Mesodermal cell (in vitro differentiated cells): Measurements from ENCODE around the gene ENPP3.

Experiments used
- H3K27ac ChIP-seq: 2 replicates; pipeline ENCODE4 v1.7.0; 2013; ENCODE audit warnings: mild to moderate bottlenecking, low read depth, low read length, moderate library complexity; ENCODE audit not compliant: severe bottlenecking
- H3K36me3 ChIP-seq: 2 replicates; pipeline ENCODE4 v1.7.1; 2013; ENCODE audit warnings: mild to moderate bottlenecking, low read length, moderate library complexity; ENCODE audit not compliant: control insufficient read depth, insufficient read depth
- H3K4me1 ChIP-seq: one replicate; pipeline ENCODE4 v1.7.1; 2013; ENCODE audit warnings: mild to moderate bottlenecking, low read length; ENCODE audit not compliant: insufficient read depth, control insufficient read depth, poor library complexity, severe bottlenecking
- H3K4me3 ChIP-seq: 2 replicates; pipeline ENCODE4 v1.7.0; 2013; ENCODE audit warnings: low read length, control low read depth, mild to moderate bottlenecking; ENCODE audit not compliant: insufficient read depth, poor library complexity, severe bottlenecking; ENCODE audit errors: extremely low read depth
- H3K9me3 ChIP-seq: 2 replicates; pipeline ENCODE4 v1.7.1; 2013; ENCODE audit warnings: mild to moderate bottlenecking, low read length, moderate library complexity; ENCODE audit not compliant: control insufficient read depth
- WGBS, 2 experiments: methylation state at CpG; one replicate each; pipeline ENCODE4 v1.1.5; 2013; ENCODE audit warnings: missing lambda C conversion rate in 2 of 2; ENCODE audit not compliant: insufficient coverage in 2 of 2; 5-methylcytosine and 5-hydroxymethylcytosine counted together

The ENPP3 gene

DNA sequence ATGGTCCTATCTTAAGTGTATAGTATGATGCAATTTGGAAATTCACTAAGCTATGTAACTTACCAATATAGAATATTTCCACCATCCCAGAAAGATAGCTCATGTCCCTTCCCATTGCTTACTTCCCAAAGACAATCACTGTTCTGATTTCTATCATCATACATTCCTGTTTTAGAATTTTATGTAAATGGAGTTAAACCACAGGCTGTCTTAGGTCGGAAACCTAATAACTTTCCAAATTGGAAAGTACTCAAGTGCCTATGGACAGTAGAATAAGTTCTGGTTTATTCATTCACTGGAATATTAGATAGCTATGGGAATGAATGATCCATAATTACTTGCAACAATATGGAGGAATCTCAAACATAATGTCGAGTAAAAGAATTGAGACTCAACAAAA lies 20.1 kb downstream of the ENPP3 start:
- Histone ChIP-seq H3K4me3 (no peak overlapping the region), H3K36me3 (no peaks in the 10 kb centered on the region), H3K9me3 (no peaks in the 10 kb centered on the region), H3K4me1 (no peaks in the 10 kb centered on the region), H3K27ac (no peak overlapping the region)
- WGBS, 2 experiments = no CpG with 5 or more reads among the region's 2 CpGs

DNA sequence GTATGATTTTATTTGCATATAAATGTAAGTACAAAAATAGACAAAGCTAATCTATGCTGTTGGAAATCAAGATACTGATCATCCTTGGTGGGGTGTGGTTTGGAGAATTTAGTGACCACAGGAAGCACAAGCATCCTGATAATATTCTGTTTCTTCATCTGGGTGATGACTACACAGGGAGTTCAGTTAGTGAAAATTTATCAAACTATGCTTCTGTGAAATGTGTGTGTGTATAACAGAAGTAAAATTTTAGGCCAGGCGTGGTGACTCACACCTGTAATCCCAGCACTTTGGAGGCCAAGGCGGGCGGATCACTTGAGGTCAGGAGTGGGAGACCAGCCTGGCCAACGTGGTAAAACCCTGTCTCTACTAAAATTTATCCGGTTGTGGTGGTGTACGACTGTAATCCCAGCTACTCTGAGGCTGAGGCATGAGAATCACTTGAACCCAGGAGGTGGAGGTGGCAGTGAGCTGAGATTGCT lies 20.6 kb downstream of the ENPP3 start:
- H3K4me3 ChIP-seq = no peak overlapping the region
- no peak overlapping the region for H3K27ac ChIP-seq
- no peaks in the 10 kb centered on the region for H3K4me1 ChIP-seq
- H3K36me3 ChIP-seq = no peaks in the 10 kb centered on the region
- 83 to 90% methylated on average over 4 to 6 of the region's 6 CpGs for WGBS, 2 experiments
- H3K9me3 ChIP-seq = no peaks in the 10 kb centered on the region

DNA sequence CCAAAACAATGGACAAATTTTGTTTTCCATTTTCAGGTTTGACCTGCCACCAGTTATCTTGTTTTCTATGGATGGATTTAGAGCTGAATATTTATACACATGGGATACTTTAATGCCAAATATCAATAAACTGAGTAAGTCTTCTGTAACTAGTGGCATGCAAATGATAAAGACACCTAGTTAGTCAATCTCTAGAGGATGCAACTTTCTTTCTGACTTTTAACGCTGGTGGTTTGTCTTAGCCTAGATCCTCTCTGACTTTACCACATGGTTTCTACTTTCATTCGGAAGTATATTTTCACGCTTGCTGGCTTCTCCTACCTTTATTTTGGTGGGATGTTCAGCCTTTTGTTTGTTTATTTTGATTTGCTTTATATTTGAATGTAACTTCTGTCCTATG lies 21.2 kb downstream of the ENPP3 start:
- Histone ChIP-seq H3K27ac (no peak overlapping the region), H3K36me3 (no peaks in the 10 kb centered on the region), H3K4me1 (no peaks in the 10 kb centered on the region), H3K4me3 (no peak overlapping the region), H3K9me3 (no peaks in the 10 kb centered on the region)
- WGBS, 2 experiments = 100% methylated on average over 1 of the region's 3 CpGs; no CpG with 5 or more reads in 1 of the 2 experiments

- Histone ChIP-seq H3K4me1 (no peaks in the 10 kb centered on the region), H3K27ac (no peak overlapping the region), H3K4me3 (no peak overlapping the region), H3K36me3 (no peaks in the 10 kb centered on the region), H3K9me3 (no peaks in the 10 kb centered on the region)
- WGBS, 2 experiments = 58 to 75% methylated on average over 1 of the region's 1 CpG
Measured at GRCh38 chr6:131660195-131660594, 23.1 kb downstream of the ENPP3 start.

- WGBS, 2 experiments = no CpG with 5 or more reads among the region's 2 CpGs
- Histone ChIP-seq H3K9me3 (no peaks in the 10 kb centered on the region), H3K4me3 (no peak overlapping the region), H3K27ac (no peak overlapping the region), H3K4me1 (no peaks in the 10 kb centered on the region), H3K36me3 (no peaks in the 10 kb centered on the region)
Measured at GRCh38 chr6:131663578-131664165, 26.6 kb downstream of the ENPP3 start.

GRCh38 chr6:131669891-131670290 lies 32.8 kb downstream of the ENPP3 start:
- Histone ChIP-seq H3K9me3 (no peaks in the 10 kb centered on the region), H3K4me3 (no peak overlapping the region), H3K36me3 (no peaks in the 10 kb centered on the region), H3K4me1 (no peaks in the 10 kb centered on the region), H3K27ac (no peak overlapping the region)
- WGBS, 2 experiments = 71 to 89% methylated on average over 1 of the region's 1 CpG

GRCh38 chr6:131673184-131673583 lies 36.1 kb downstream of the ENPP3 start:
- Histone ChIP-seq H3K9me3 (no peaks in the 10 kb centered on the region), H3K27ac (no peak overlapping the region), H3K36me3 (no peaks in the 10 kb centered on the region), H3K4me3 (no peak overlapping the region), H3K4me1 (no peaks in the 10 kb centered on the region)
- 80% methylated on average over 1 of the region's 2 CpGs; no CpG with 5 or more reads in 1 of the 2 experiments for WGBS, 2 experiments

- H3K36me3 ChIP-seq = no peaks in the 10 kb centered on the region
- 53 to 61% methylated on average over 4 to 5 of the region's 5 CpGs for WGBS, 2 experiments
- no peaks in the 10 kb centered on the region for H3K4me1 ChIP-seq
- H3K4me3 ChIP-seq = no peak overlapping the region
- H3K27ac ChIP-seq = no peak overlapping the region
- no peaks in the 10 kb centered on the region for H3K9me3 ChIP-seq
Measured at GRCh38 chr6:131678442-131678841, 41.3 kb downstream of the ENPP3 start.

DNA sequence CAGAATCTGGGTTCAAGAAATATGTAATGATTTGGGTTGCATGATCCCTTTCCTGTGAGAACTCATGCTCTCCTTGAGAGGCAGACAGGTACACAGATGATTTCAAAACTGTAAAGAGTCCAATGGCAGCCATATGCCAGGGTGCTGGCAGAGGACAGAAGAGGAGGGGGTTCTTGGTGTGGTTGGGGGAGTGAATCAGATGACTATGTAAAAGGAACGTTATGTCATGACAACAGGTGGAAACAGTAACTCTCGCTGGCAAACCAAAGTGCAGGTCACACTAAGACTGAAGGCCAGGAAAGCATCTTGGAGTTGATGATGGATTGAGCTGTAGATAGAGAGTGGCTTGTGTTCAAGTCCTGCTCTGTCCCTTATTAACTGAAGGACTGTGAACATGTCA lies 43.8 kb downstream of the ENPP3 start:
- Histone ChIP-seq H3K4me1 (no peaks in the 10 kb centered on the region), H3K36me3 (no peaks in the 10 kb centered on the region), H3K4me3 (no peak overlapping the region), H3K9me3 (no peaks in the 10 kb centered on the region), H3K27ac (no peak overlapping the region)
- WGBS, 2 experiments = 83 to 94% methylated on average over 2 of the region's 2 CpGs

- H3K4me1 ChIP-seq = no peaks in the 10 kb centered on the region
- H3K27ac ChIP-seq = no peak overlapping the region
- H3K36me3 ChIP-seq = no peaks in the 10 kb centered on the region
- H3K9me3 ChIP-seq = no peaks in the 10 kb centered on the region
- no peak overlapping the region for H3K4me3 ChIP-seq
Measured at GRCh38 chr6:131681585-131681984, 44.5 kb downstream of the ENPP3 start.

- Histone ChIP-seq H3K4me3 (no peak overlapping the region), H3K36me3 (no peaks in the 10 kb centered on the region), H3K4me1 (no peaks in the 10 kb centered on the region), H3K9me3 (no peaks in the 10 kb centered on the region), H3K27ac (no peak overlapping the region)
- WGBS, 2 experiments = 67% methylated on average over 1 of the region's 2 CpGs
Measured at GRCh38 chr6:131682442-131682841, 45.3 kb downstream of the ENPP3 start.
